ENCODE measurements around the gene PSMD8.
"Not testable (repeated sequence)": the region's sequence is repeated elsewhere in the genome, so short reads cannot be mapped to it uniquely, and the experiment has no call there.

The PSMD8 gene

GRCh38 chr19:38374332-38375097 is at the start of gene PSMD8:
PSMD8 (plus strand) TSS chr19:38374571; CDS start chr19:38374602, 31 bp downstream.
- peak; percentile 94 for DNase-seq

GRCh38 chr19:38326591-38326990 is 47.8 kb upstream of the PSMD8 start:
- DNase-seq: no peak

GRCh38 chr19:38329651-38330050 is 44.7 kb upstream of the PSMD8 start:
- DNase-seq: no peak

GRCh38 chr19:38331728-38332127 is 42.6 kb upstream of the PSMD8 start:
- DNase-seq: no peak

- no peak for DNase-seq
Observed at GRCh38 chr19:38333245-38333644, 41.1 kb upstream of the PSMD8 start.

- peak; percentile 93 for DNase-seq
Observed at GRCh38 chr19:38335949-38336637, 38.3 kb upstream of the PSMD8 start.

GRCh38 chr19:38336638-38337359 is 37.6 kb upstream of the PSMD8 start:
- DNase-seq: peak; percentile 93

GRCh38 chr19:38337360-38337653 is 37.1 kb upstream of the PSMD8 start:
- no peak for DNase-seq

GRCh38 chr19:38339011-38339410 is 35.4 kb upstream of the PSMD8 start:
- DNase-seq: not testable (repeated sequence)

GRCh38 chr19:38340927-38341326 is 33.4 kb upstream of the PSMD8 start:
- DNase-seq: no peak

GRCh38 chr19:38346837-38347236 is 27.5 kb upstream of the PSMD8 start:
- no peak for DNase-seq

- DNase-seq: no peak
Observed at GRCh38 chr19:38350883-38351282, 23.5 kb upstream of the PSMD8 start.

GRCh38 chr19:38351865-38352395 is 22.4 kb upstream of the PSMD8 start:
- DNase-seq: no peak

GRCh38 chr19:38352611-38353010 is 21.8 kb upstream of the PSMD8 start:
- DNase-seq: no peak

GRCh38 chr19:38355728-38356725 is 18.3 kb upstream of the PSMD8 start:
- DNase-seq: no peak

GRCh38 chr19:38358071-38358470 is 16.3 kb upstream of the PSMD8 start:
- no peak for DNase-seq

GRCh38 chr19:38359242-38360021 is 14.9 kb upstream of the PSMD8 start:
- no peak for DNase-seq

GRCh38 chr19:38360351-38360750 is 14.0 kb upstream of the PSMD8 start:
- DNase-seq: no peak

GRCh38 chr19:38360839-38361631 is 13.3 kb upstream of the PSMD8 start:
- DNase-seq: no peak

- peak; percentile 34 for DNase-seq
Observed at GRCh38 chr19:38361633-38362075, 12.7 kb upstream of the PSMD8 start.

Measured in activated T-cell treated with anti-CD3 and anti-CD28 coated beads for 4 hours (primary cell).